ENCODE measurements around the gene ONECUT2. TPM values are rescaled to one million over a fixed set of nuclear protein-coding genes. Genes with fewer than 3 reads are reported as not detected.
A peak's percentile ranks its signal among the peaks of the same experiment; 100 is the strongest.

ONECUT2 gene
- total and polyA plus RNA-seq, 9 donors, result under 0.01 to 0.30 (median 0.10) TPM

DNA sequence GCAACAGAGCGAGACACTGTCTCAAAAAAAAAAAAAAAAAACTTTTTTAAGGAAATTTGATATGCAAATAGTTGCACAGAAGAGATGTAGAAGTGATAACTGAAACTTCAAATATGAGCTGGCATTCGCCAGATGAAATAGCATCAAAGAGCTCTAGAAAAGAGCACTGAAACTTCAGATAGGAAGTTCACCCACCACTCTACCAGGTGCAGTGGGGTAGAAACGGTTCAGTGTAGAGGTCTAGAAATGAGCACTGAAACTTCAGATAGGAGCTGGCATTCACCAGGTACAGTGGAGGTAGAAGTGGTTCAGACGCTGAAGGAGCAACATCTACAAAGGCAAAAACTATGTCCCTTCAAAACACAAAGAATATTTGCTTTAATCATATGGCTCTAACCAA lies 9.0 kb upstream of the ONECUT2 start:
- Histone ChIP-seq H3K4me1 (ENCODE audit: insufficient read depth) (peaks cover 7% of the 10 kb centered on the region), H3K27me3 (peaks cover 8% of the 10 kb centered on the region), H3K36me3 (no peaks in the 10 kb centered on the region), H3K9me3 (peaks cover 0 to 11% of the 10 kb centered on the region in 2 donors), H3K4me3 (no peak overlapping the region), H3K27ac (no peak overlapping the region)
- TF ChIP-seq POLR2A (IDR thresholded peaks at IDR 0.05) (no peak), EP300 (IDR thresholded peaks at IDR 0.05) (no peak)
- TF ChIP-seq, protein P1, sequence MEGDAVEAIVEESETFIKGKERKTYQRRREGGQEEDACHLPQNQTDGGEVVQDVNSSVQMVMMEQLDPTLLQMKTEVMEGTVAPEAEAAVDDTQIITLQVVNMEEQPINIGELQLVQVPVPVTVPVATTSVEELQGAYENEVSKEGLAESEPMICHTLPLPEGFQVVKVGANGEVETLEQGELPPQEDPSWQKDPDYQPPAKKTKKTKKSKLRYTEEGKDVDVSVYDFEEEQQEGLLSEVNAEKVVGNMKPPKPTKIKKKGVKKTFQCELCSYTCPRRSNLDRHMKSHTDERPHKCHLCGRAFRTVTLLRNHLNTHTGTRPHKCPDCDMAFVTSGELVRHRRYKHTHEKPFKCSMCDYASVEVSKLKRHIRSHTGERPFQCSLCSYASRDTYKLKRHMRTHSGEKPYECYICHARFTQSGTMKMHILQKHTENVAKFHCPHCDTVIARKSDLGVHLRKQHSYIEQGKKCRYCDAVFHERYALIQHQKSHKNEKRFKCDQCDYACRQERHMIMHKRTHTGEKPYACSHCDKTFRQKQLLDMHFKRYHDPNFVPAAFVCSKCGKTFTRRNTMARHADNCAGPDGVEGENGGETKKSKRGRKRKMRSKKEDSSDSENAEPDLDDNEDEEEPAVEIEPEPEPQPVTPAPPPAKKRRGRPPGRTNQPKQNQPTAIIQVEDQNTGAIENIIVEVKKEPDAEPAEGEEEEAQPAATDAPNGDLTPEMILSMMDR (IDR thresholded peaks at IDR 0.05), result no peak
- intact Hi-C loops (cut with DNase I), result no loop called here
- DNase-seq, result no peak
- WGBS, 3 donors, result 79 to 84% (median 80%) methylated on average over 4 of the region's 4 CpGs

DNA sequence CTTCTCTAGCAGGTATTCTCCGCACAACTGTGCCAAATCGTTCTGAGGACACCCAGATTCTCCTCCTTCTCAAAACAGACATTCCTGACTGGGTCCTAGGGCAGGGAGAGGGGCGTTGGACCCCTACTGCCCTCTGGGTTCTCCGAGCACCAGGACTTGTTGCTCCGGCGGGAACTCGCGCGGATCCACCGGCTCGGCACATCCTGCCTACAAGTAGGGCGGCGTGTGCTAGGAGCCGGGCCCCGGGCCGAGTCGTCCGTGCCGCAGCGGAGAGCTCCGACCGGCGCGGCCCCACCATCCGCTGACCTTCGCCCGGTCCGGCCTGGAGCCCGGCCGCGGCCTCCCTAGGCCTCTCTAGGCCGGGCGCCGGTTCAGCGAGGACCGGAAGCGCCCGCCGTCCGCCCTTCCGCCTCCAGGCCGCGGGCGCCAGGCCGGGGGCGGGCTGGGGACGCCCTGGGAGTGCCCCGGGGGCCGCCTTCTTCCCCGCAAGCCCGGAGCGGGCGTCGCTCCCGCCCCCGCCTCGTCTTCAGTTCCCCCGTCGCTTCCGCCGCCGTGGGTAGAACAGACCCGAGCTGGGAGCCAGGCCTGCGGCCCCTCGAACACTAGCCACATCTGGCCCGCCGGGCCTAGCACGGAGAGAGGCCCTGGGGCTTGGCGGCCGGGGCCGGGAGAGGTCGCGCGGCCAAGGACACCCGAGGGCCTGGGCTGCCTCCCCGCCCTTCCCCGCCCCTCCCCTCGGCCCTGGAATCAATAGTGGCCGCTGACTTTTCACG lies 7.6 kb upstream of the ONECUT2 start:
- intact Hi-C loops (cut with DNase I), result no loop called here
- Histone ChIP-seq H3K4me1 (ENCODE audit: insufficient read depth) (peaks cover 7% of the 10 kb centered on the region), H3K27ac (no peak overlapping the region), H3K36me3 (no peaks in the 10 kb centered on the region), H3K4me3 (peak overlapping the region; percentile 3), H3K27me3 (peaks cover 8% of the 10 kb centered on the region), H3K9me3 (peaks cover 0 to 11% of the 10 kb centered on the region in 2 donors)
- no peak for TF ChIP-seq POLR2A (IDR thresholded peaks at IDR 0.05)
- no peak for TF ChIP-seq EP300 (IDR thresholded peaks at IDR 0.05)
- TF ChIP-seq, protein P1 (IDR thresholded peaks at IDR 0.05), result no peak
- DNase-seq, result peak in 1 of 5 donors; percentile 33
- 5 to 11% (median 6%) methylated on average over 43 to 80 of the region's 80 CpGs for WGBS, 3 donors

DNA sequence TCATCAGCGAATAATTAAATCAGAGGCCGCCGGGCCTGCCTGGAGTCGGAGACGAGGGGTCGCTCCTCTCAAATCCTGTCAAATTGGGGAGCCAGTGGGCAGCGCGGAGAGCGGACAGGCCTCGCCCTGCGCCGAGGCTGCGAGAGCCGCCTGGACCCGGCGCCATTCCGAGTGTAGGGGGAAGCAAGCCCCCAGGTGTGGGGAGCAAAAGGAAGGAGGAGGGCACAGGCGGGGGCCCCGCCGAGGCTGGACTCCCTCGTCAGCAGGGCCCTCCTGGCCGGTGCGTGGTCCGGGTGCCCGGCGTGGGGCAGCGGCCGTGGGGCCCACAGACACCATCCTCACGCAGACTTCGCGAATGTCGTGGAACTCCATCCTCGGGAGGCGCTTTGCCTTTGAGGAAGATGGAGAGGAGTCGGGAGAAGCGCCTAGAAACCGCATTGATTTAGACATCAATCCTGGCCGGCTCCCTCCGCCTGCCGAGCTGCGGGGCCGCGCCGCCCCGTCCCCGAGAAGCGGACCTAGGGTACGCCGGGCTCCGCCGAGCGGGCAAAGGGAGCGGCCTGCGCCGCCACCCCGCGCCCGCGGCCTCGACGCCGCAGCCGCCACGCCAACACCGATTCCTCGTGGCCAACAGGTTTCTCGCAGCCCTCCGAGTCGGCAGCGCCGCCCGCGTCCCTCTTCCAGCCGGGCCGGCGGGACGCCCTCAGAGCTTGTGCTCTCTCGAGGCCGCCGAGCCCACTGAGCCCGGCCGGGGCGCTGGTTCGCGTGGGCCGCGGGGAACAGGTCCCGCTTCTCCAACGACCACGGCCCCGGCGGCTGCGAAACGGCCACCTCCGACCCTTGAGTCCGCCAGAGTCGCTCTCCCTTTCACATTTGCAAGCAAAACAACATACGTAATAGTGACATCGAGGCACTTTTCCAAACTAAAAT lies 6.7 kb upstream of the ONECUT2 start:
- no peaks in the 10 kb centered on the region for H3K36me3 ChIP-seq
- peaks cover 0 to 11% of the 10 kb centered on the region in 2 donors for H3K9me3 ChIP-seq
- 4 to 6% (median 5%) methylated on average over 52 to 99 of the region's 99 CpGs for WGBS, 3 donors
- TF ChIP-seq POLR2A (IDR thresholded peaks at IDR 0.05), result no peak
- TF ChIP-seq, protein P1 (IDR thresholded peaks at IDR 0.05), result no peak
- no peak for TF ChIP-seq EP300 (IDR thresholded peaks at IDR 0.05)
- peaks cover 7% of the 10 kb centered on the region for H3K4me1 ChIP-seq (ENCODE audit: insufficient read depth)
- DNase-seq, result no peak
- no peak overlapping the region for H3K4me3 ChIP-seq
- H3K27me3 ChIP-seq, result peaks cover 8% of the 10 kb centered on the region
- intact Hi-C loops (cut with DNase I), result no loop called here
- no peak overlapping the region for H3K27ac ChIP-seq

DNA sequence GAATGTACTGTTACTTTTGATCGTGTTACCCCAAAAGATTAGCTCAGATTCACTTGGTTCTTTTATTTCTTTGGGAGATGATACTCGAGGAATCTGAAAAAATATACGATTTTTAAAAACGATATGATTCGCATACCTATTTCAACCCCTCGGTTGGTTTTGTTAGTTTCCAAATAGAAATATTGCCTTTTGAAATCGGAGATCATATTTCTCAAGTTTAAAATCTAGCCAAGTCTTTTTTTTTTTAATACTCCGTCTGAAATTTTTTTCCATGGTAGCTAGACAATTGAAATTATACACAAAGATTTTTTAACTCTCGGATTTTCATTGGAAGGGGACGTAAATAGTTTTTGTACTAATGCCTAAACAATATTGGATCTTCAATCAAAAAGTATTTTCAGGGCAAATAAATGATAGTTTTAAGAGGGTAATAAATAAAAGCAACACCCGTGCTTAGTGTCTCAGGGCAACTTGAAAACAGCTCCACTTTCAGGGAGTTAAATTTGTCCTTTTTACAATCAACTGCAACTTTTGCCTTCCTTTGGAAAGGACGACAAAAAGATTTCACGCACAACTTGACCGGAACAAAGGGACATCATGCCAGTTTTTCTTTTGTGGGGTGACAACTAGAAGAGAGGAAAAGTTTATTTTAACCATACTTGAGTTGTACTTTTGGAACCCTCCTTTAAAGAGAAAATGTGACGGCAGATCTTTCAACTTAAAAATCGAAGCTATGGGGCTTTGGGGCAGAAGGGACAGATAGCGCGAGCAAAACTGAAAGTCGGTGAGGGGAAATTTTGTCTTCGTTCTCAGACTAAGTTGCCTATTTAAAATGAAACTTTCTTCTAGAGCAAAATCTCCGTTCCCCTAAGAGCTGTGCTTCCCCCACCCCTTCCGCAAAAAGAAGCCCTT lies 5.8 kb upstream of the ONECUT2 start:
- peaks cover 8% of the 10 kb centered on the region for H3K27me3 ChIP-seq
- WGBS, 3 donors, result 9 to 12% (median 10%) methylated on average over 22 of the region's 22 CpGs
- peaks cover 10% of the 10 kb centered on the region for H3K4me1 ChIP-seq (ENCODE audit: insufficient read depth)
- H3K9me3 ChIP-seq, result peaks cover 0 to 11% of the 10 kb centered on the region in 2 donors
- H3K36me3 ChIP-seq, result no peaks in the 10 kb centered on the region
- no peak for DNase-seq
- intact Hi-C loops (cut with DNase I), result no loop called here
- no peak for TF ChIP-seq POLR2A (IDR thresholded peaks at IDR 0.05)
- TF ChIP-seq, protein P1 (IDR thresholded peaks at IDR 0.05), result no peak
- no peak for TF ChIP-seq EP300 (IDR thresholded peaks at IDR 0.05)
- H3K4me3 ChIP-seq, result no peak overlapping the region
- H3K27ac ChIP-seq, result no peak overlapping the region

Measured in ovary (tissue), 9 donors.